Suprapubic skin (tissue), 4 donors: ENCODE results near the gene CEBPB. TPM values are rescaled to one million over a fixed set of nuclear protein-coding genes. Genes with fewer than 3 reads are reported as not detected.

Experiments used
- DNase-seq, 2 donors: peaks; one replicate each; pipeline ENCODE4 v3.0.0-alpha.2; 2019; ENCODE audit warnings: low spot score in 2 of 2
- H3K27ac ChIP-seq: fragments of 200-600 bp; sonication (generic); one replicate; pipeline ENCODE4 v1.5.1; 2019
- H3K27me3 ChIP-seq: fragments of 200-600 bp; sonication (generic); one replicate; pipeline ENCODE4 v1.5.1; 2019
- H3K36me3 ChIP-seq: fragments of 200-600 bp; sonication (generic); one replicate; pipeline ENCODE4 v1.5.1; 2019
- H3K4me1 ChIP-seq: fragments of 200-600 bp; sonication (generic); one replicate; pipeline ENCODE4 v1.5.1; 2019
- H3K4me3 ChIP-seq: fragments of 200-600 bp; sonication (generic); one replicate; pipeline ENCODE4 v1.5.1; 2019; ENCODE audit warnings: mild to moderate bottlenecking
- H3K9me3 ChIP-seq: fragments of 200-600 bp; sonication (generic); one replicate; pipeline ENCODE4 v1.5.1; 2019
- CTCF ChIP-seq, 2 donors: fragments of 200-600 bp in 1 of 2; fragments of 450-650 bp in 1 of 2; sonication (generic) in 1 of 2; IDR thresholded peaks; one replicate each; pipeline ENCODE4 v1.5.1; 2016 to 2019; ENCODE audit warnings: antibody characterized with exemption in 2 of 2, mild to moderate bottlenecking in 1 of 2, moderate library complexity in 1 of 2
- EP300 ChIP-seq: sonication (generic); formaldehyde crosslinking; IDR thresholded peaks from one replicate; pipeline ENCODE4 v1.6.1; 2017; ENCODE audit warnings: antibody characterized with exemption
- POLR2A ChIP-seq, 2 donors: fragments of 450-650 bp; IDR thresholded peaks; one replicate each; pipeline ENCODE4 v1.6.1; 2017; ENCODE audit warnings: antibody characterized with exemption in 2 of 2, mild to moderate bottlenecking in 2 of 2, moderate library complexity in 2 of 2
- POLR2AphosphoS5 ChIP-seq, 3 donors: sonication (generic); formaldehyde crosslinking; IDR thresholded peaks; one replicate each; pipeline ENCODE4 v1.6.1; 2017; ENCODE audit warnings: antibody characterized with exemption in 3 of 3
- WGBS: methylation state at CpG from one replicate; pipeline ENCODE4 v1.1.5; 2018; 5-methylcytosine and 5-hydroxymethylcytosine counted together
- total RNA-seq, 4 donors: library from RNA; depleted of rRNA; stranded (reverse); fragments of >200 nt; gene quantifications; one replicate each; pipeline ENCODE4 v1.1.0, GENCODE V29; 2016

The CEBPB gene
- total RNA-seq, 4 donors from 2014 or later, result 43.2 to 83.9 (median 69.2) TPM

DNA sequence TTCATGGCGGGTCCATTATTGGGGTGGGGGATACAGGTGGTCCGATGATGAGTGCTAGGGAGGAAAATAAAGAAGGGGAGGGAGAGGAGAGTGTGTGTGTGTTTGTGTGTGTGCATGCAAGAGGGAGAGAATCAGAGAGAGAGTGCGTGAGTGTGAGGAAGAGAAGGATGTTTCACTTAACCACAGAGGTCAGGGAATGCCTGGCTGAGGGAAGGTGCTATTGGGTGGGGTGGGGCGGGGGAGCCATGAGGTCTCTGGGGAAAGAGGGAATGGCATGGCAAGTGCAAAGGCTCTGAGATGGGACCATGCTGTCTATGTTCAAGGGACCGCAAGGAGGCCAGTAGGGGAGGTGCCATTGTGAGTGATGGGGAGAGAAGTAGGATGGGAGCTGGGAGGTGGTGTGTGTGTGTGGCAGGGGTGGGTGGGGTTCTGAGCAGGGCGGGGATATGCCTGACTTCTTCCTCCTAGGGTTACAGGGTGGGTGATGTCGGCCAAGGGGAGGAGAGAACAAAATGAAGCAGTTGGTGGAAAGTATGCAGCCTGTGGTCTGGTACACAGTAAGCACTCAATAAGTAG, 23.0 kb downstream of the CEBPB start:
- peaks cover 26% of the 10 kb centered on the region for H3K4me1 ChIP-seq
- no peak overlapping the region for H3K4me3 ChIP-seq
- no peaks in the 10 kb centered on the region for H3K36me3 ChIP-seq
- no peak for TF ChIP-seq POLR2A (IDR thresholded peaks at IDR 0.05)
- TF ChIP-seq CTCF (IDR thresholded peaks at IDR 0.05), result no peak
- TF ChIP-seq POLR2AphosphoS5 (IDR thresholded peaks at IDR 0.05), result no peak
- no peak for TF ChIP-seq EP300
- no peak overlapping the region for H3K27ac ChIP-seq
- WGBS, result 67% methylated on average over 7 of the region's 7 CpGs
- H3K27me3 ChIP-seq, result no peaks in the 10 kb centered on the region
- no peak for DNase-seq
- H3K9me3 ChIP-seq, result no peaks in the 10 kb centered on the region

GRCh38 chr20:50214226-50215024, 23.8 kb downstream of the CEBPB start:
- H3K9me3 ChIP-seq, result no peaks in the 10 kb centered on the region
- H3K36me3 ChIP-seq, result no peaks in the 10 kb centered on the region
- DNase-seq, result no peak
- 91% methylated on average over 9 of the region's 9 CpGs for WGBS
- peaks cover 30% of the 10 kb centered on the region for H3K4me1 ChIP-seq
- H3K4me3 ChIP-seq, result no peak overlapping the region
- no peak for TF ChIP-seq EP300
- no peak for TF ChIP-seq POLR2A (IDR thresholded peaks at IDR 0.05)
- TF ChIP-seq POLR2AphosphoS5 (IDR thresholded peaks at IDR 0.05), result no peak
- no peak for TF ChIP-seq CTCF (IDR thresholded peaks at IDR 0.05)
- H3K27ac ChIP-seq, result no peak overlapping the region
- no peaks in the 10 kb centered on the region for H3K27me3 ChIP-seq

DNA sequence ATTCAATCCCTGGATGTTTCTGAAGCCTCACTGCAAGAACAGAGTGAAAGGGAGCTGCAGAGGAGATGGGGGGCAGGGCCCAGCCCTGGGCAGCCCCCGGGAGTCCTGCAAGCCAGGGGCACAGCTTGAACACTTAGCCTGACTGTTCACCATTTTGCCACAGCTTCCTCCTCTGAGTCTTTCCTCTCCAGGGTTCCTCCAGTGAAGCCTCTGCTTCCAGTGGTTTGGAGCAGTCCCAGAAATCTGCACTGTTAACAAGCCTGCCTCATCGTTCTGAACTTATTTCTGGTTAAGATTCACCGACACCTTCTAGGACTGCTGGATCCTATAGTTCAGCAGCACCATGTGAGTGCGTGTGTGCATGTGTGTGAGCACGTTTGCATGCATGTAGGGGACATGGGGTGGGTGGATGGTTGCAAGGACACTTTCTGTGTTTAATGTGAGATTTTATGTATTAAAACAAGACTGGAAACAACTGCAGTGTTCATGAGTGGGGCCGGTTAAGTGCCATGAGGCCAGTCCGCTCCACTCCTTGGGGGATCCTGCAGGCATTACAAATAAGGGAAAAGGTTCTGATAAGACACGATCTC, 24.6 kb downstream of the CEBPB start:
- Histone ChIP-seq H3K27me3 (no peaks in the 10 kb centered on the region), H3K4me1 (peaks cover 30% of the 10 kb centered on the region), H3K27ac (peak overlapping the region; percentile 69), H3K36me3 (no peaks in the 10 kb centered on the region), H3K4me3 (no peak overlapping the region), H3K9me3 (no peaks in the 10 kb centered on the region)
- 46% methylated on average over 8 of the region's 8 CpGs for WGBS
- no peak for TF ChIP-seq EP300
- TF ChIP-seq POLR2AphosphoS5 (IDR thresholded peaks at IDR 0.05), result no peak
- no peak for TF ChIP-seq POLR2A (IDR thresholded peaks at IDR 0.05)
- no peak for TF ChIP-seq CTCF (IDR thresholded peaks at IDR 0.05)
- no peak for DNase-seq

DNA sequence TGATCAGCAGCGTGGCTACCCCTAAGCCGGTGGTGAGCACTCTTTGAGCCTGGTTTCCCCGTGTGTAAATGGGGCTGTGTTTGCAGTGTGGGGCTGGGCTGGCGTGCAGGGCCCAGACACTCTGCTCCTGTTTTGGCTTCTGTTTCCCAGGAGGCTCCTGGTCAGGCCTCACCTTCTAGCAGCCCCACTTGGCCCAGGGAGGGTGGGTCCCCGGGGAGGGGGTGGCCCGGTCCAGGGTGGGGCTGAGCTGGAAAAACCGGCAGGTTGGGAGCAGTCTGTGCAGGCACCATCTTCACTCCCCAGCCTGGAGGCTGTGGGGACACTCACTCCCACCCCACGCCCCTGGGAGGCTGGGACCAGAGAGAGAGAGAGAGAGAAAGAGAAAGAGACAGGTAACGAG, 25.3 kb downstream of the CEBPB start:
- no peak for DNase-seq
- 48% methylated on average over 9 of the region's 9 CpGs for WGBS

More for the DNA sequence above, 25.3 kb downstream of the CEBPB start:
- TF ChIP-seq CTCF (IDR thresholded peaks at IDR 0.05) (no peak), POLR2A (IDR thresholded peaks at IDR 0.05) (no peak), EP300 (no peak), POLR2AphosphoS5 (IDR thresholded peaks at IDR 0.05) (no peak)
- peak overlapping the region; percentile 69 for H3K27ac ChIP-seq
- no peak overlapping the region for H3K4me3 ChIP-seq
- H3K4me1 ChIP-seq, result peaks cover 37% of the 10 kb centered on the region
- H3K36me3 ChIP-seq, result no peaks in the 10 kb centered on the region
- H3K9me3 ChIP-seq, result no peaks in the 10 kb centered on the region
- H3K27me3 ChIP-seq, result no peaks in the 10 kb centered on the region
